K562 (cell line): ENCODE measurements around the gene GNAL. TPM values are rescaled to one million over a fixed set of nuclear protein-coding genes. Genes with fewer than 3 reads are reported as not detected.

ENCODE experiments used
- FOXJ3 ChIP-seq: sonication (generic); formaldehyde crosslinking; IDR thresholded peaks from 2 replicates; pipeline ENCODE4 v1.4.0; 2020; ENCODE audit warnings: mild to moderate bottlenecking, missing genetic modification reagents
- IRF2 ChIP-seq: sonication (generic); formaldehyde crosslinking; IDR thresholded peaks from 2 replicates; pipeline ENCODE4 v1.8.1; 2022; ENCODE audit warnings: mild to moderate bottlenecking, missing genetic modification reagents
- SMAD2 ChIP-seq: fragments of 150-350 bp; IDR thresholded peaks from 2 replicates; pipeline ENCODE4 v1.6.1; 2014; ENCODE audit warnings: low read depth, mild to moderate bottlenecking, low read length
- polyA plus RNA-seq, 8 experiments: library from polyadenylated mRNA; depleted of rRNA in 4 of 8; stranded (reverse) in 5 of 8; unstranded in 3 of 8; fragments of >200 nt; fragmentation: Nextera tagmentation in 2 of 8; fragmentation: Illumina TruSeq in 1 of 8; extraction: Ambion mirVana in 2 of 8; extraction: Trizol in 1 of 8; gene quantifications; 2 replicates each; pipeline versions ENCODE4 v1.2.1 to v1.2.3, GENCODE V29; 2011 to 2014; ENCODE audit warnings: inconsistent platforms in 1 of 8, missing spikeins in 1 of 8
- total RNA-seq, 7 experiments: library from RNA; depleted of rRNA in 6 of 7; stranded (reverse); fragments of >200 nt in 6 of 7; fragmentation: Illumina TruSeq in 2 of 7; extraction: Trizol in 2 of 7; gene quantifications; 2 replicates each; pipeline versions ENCODE4 v1.2.1 to v1.2.3, GENCODE V29; 2011 to 2021; ENCODE audit warnings: low replicate concordance in 1 of 7
- TF ChIP-seq, protein P1 (sequence below), 2 experiments: IDR thresholded peaks; 2 replicates each; pipeline ENCODE4 v1.6.1; 2012; ENCODE audit warnings: improper control_type of control experiment in 2 of 2, low read depth in 2 of 2, low read length in 2 of 2, borderline replicate concordance in 1 of 2
- TF ChIP-seq, protein P2 (sequence below): fragments of 250-450 bp; sonication (Bioruptor Pico); IDR thresholded peaks from 2 replicates; pipeline ENCODE4 v1.4.0; 2020
- TF ChIP-seq, protein P3 (sequence below): fragments of 250-450 bp; sonication (Bioruptor Pico); IDR thresholded peaks from 2 replicates; pipeline ENCODE4 v1.4.0; 2020
- TF ChIP-seq, protein P4 (sequence below): fragments of 200-400 bp; formaldehyde crosslinking; IDR thresholded peaks from 2 replicates; pipeline ENCODE4 v1.6.1; 2017; ENCODE audit warnings: mild to moderate bottlenecking, low read depth, low read length, moderate library complexity
- TF ChIP-seq, protein P5 (sequence below): fragments of 250-450 bp; sonication (Bioruptor Pico); IDR thresholded peaks from 2 replicates; pipeline ENCODE4 v1.6.1; 2021; ENCODE audit warnings: mild to moderate bottlenecking
- TF ChIP-seq, protein P6 (sequence below): fragments of 250-450 bp; sonication (Bioruptor Pico); IDR thresholded peaks from 2 replicates; pipeline ENCODE4 v1.8.0; 2021; ENCODE audit warnings: borderline replicate concordance, mild to moderate bottlenecking, moderate library complexity; ENCODE audit not compliant: poor library complexity, severe bottlenecking

The GNAL gene
- total and polyA plus RNA-seq, 9 of the 15 experiments (the other 6 are each of a cell fraction or from before 2014, with no cell fraction given), result under 0.01 to 0.10 (median 0.01) TPM; not detected in 5

DNA sequence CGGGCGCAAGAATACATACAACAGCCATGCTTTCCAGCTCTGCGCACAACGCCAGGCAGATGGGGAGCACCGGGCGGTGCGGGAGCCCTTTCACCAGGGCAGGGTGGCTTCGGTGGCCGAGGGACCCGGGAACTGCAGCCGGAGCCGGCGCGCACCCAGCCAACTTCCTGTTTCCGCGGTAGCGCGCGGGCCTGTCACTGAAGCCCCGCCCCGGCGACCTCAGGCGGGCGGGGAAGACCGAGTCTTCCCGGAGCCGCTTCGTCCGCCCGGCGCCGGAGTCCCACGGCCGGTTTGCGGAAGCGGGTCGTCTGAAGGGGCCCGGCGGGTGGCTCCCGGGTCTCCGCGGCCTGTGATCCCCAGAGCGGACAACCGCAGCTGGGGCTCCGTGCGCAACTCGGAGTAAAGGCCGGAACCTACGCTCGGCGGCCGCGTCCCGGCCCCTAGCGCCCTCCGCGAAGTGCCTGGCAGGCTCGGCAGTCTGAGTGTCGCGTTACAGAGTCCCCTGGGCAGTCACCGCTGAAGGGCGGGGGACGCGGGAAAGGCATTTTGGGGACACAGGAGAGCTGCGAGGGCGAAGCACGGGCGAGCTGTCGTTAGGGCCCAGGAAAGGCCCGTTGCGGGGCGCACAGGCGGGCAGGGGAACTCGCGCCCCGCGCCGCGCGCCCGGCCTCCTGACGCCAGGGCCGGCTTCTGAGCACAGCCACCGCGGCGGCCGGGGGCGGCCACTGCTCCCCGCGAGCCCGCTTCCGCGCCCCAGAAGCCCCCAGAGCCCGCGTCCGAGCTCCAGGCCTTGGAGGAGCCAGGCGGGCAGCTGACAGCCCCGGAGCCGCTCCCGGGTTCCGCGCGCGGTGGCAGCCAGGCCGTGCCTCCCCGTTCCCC lies 219.4 kb downstream of the GNAL start, which contains the start of gene MPPE1 (continued):
- TF ChIP-seq, protein P1, sequence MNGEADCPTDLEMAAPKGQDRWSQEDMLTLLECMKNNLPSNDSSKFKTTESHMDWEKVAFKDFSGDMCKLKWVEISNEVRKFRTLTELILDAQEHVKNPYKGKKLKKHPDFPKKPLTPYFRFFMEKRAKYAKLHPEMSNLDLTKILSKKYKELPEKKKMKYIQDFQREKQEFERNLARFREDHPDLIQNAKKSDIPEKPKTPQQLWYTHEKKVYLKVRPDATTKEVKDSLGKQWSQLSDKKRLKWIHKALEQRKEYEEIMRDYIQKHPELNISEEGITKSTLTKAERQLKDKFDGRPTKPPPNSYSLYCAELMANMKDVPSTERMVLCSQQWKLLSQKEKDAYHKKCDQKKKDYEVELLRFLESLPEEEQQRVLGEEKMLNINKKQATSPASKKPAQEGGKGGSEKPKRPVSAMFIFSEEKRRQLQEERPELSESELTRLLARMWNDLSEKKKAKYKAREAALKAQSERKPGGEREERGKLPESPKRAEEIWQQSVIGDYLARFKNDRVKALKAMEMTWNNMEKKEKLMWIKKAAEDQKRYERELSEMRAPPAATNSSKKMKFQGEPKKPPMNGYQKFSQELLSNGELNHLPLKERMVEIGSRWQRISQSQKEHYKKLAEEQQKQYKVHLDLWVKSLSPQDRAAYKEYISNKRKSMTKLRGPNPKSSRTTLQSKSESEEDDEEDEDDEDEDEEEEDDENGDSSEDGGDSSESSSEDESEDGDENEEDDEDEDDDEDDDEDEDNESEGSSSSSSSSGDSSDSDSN (IDR thresholded peaks at IDR 0.05; ENCODE audit: borderline replicate concordance in 1 of 2, low read depth in 2 of 2, low read length in 2 of 2), result peak; percentile 59 to 62; a peak in 2 of 4 replicates
- TF ChIP-seq, protein P2, sequence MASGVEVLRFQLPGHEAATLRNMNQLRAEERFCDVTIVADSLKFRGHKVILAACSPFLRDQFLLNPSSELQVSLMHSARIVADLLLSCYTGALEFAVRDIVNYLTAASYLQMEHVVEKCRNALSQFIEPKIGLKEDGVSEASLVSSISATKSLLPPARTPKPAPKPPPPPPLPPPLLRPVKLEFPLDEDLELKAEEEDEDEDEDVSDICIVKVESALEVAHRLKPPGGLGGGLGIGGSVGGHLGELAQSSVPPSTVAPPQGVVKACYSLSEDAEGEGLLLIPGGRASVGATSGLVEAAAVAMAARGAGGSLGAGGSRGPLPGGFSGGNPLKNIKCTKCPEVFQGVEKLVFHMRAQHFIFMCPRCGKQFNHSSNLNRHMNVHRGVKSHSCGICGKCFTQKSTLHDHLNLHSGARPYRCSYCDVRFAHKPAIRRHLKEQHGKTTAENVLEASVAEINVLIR (CRISPR knock-in tag), result no peak
- TF ChIP-seq, protein P3, sequence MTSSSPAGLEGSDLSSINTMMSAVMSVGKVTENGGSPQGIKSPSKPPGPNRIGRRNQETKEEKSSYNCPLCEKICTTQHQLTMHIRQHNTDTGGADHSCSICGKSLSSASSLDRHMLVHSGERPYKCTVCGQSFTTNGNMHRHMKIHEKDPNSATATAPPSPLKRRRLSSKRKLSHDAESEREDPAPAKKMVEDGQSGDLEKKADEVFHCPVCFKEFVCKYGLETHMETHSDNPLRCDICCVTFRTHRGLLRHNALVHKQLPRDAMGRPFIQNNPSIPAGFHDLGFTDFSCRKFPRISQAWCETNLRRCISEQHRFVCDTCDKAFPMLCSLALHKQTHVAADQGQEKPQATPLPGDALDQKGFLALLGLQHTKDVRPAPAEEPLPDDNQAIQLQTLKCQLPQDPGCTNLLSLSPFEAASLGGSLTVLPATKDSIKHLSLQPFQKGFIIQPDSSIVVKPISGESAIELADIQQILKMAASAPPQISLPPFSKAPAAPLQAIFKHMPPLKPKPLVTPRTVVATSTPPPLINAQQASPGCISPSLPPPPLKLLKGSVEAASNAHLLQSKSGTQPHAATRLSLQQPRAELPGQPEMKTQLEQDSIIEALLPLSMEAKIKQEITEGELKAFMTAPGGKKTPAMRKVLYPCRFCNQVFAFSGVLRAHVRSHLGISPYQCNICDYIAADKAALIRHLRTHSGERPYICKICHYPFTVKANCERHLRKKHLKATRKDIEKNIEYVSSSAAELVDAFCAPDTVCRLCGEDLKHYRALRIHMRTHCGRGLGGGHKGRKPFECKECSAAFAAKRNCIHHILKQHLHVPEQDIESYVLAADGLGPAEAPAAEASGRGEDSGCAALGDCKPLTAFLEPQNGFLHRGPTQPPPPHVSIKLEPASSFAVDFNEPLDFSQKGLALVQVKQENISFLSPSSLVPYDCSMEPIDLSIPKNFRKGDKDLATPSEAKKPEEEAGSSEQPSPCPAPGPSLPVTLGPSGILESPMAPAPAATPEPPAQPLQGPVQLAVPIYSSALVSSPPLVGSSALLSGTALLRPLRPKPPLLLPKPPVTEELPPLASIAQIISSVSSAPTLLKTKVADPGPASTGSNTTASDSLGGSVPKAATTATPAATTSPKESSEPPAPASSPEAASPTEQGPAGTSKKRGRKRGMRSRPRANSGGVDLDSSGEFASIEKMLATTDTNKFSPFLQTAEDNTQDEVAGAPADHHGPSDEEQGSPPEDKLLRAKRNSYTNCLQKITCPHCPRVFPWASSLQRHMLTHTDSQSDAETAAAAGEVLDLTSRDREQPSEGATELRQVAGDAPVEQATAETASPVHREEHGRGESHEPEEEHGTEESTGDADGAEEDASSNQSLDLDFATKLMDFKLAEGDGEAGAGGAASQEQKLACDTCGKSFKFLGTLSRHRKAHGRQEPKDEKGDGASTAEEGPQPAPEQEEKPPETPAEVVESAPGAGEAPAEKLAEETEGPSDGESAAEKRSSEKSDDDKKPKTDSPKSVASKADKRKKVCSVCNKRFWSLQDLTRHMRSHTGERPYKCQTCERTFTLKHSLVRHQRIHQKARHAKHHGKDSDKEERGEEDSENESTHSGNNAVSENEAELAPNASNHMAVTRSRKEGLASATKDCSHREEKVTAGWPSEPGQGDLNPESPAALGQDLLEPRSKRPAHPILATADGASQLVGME, result no peak
- TF ChIP-seq, protein P4, sequence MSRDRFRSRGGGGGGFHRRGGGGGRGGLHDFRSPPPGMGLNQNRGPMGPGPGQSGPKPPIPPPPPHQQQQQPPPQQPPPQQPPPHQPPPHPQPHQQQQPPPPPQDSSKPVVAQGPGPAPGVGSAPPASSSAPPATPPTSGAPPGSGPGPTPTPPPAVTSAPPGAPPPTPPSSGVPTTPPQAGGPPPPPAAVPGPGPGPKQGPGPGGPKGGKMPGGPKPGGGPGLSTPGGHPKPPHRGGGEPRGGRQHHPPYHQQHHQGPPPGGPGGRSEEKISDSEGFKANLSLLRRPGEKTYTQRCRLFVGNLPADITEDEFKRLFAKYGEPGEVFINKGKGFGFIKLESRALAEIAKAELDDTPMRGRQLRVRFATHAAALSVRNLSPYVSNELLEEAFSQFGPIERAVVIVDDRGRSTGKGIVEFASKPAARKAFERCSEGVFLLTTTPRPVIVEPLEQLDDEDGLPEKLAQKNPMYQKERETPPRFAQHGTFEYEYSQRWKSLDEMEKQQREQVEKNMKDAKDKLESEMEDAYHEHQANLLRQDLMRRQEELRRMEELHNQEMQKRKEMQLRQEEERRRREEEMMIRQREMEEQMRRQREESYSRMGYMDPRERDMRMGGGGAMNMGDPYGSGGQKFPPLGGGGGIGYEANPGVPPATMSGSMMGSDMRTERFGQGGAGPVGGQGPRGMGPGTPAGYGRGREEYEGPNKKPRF, result no peak
- TF ChIP-seq SMAD2, result no peak
- TF ChIP-seq, protein P5, sequence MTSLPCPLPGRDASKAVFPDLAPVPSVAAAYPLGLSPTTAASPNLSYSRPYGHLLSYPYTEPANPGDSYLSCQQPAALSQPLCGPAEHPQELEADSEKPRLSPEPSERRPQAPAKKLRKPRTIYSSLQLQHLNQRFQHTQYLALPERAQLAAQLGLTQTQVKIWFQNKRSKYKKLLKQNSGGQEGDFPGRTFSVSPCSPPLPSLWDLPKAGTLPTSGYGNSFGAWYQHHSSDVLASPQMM, result no peak
- no peak for TF ChIP-seq IRF2 (CRISPR knock-in tag)
- TF ChIP-seq, protein P6, sequence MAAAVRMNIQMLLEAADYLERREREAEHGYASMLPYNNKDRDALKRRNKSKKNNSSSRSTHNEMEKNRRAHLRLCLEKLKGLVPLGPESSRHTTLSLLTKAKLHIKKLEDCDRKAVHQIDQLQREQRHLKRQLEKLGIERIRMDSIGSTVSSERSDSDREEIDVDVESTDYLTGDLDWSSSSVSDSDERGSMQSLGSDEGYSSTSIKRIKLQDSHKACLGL (CRISPR knock-in tag), result no peak
- TF ChIP-seq FOXJ3, result no peak
